ENCODE results near the gene ETNK2.

The ETNK2 gene

GRCh38 chr1:204174958-204175357 is 23.1 kb upstream of the ETNK2 start:
- DNase-seq: no peak

GRCh38 chr1:204172404-204173029 is 20.7 kb upstream of the ETNK2 start:
- DNase-seq: no peak

- DNase-seq: peak; percentile 49 to 72
These were observed 19.9 kb upstream of the ETNK2 start for GRCh38 chr1:204171751-204172178.

GRCh38 chr1:204170494-204171155 is 18.8 kb upstream of the ETNK2 start:
- DNase-seq: no peak

- no peak for DNase-seq
These were observed 18.0 kb upstream of the ETNK2 start for GRCh38 chr1:204169858-204170257.

- DNase-seq: no peak
These were observed 15.9 kb upstream of the ETNK2 start for GRCh38 chr1:204167730-204168129.

GRCh38 chr1:204166219-204166618 is 14.4 kb upstream of the ETNK2 start, which contains the start of gene REN:
REN (minus strand) TSS chr1:204166337; CDS start chr1:204166293, 44 bp downstream.
- no peak for DNase-seq

- peak; percentile 74 to 77 for DNase-seq
These were observed 10.7 kb upstream of the ETNK2 start for GRCh38 chr1:204162494-204163074.

GRCh38 chr1:204161609-204162493 is 10.0 kb upstream of the ETNK2 start:
- no peak for DNase-seq

- DNase-seq: peak; percentile 54 to 89
These were observed 6.1 kb upstream of the ETNK2 start for GRCh38 chr1:204157962-204158361.

GRCh38 chr1:204155881-204156280 is 4.0 kb upstream of the ETNK2 start:
- DNase-seq: no peak

GRCh38 chr1:204154568-204155255 is 2.9 kb upstream of the ETNK2 start:
- no peak for DNase-seq

GRCh38 chr1:204153667-204154066 is 1.8 kb upstream of the ETNK2 start:
- no peak for DNase-seq

GRCh38 chr1:204152310-204153044 is 633 bp upstream of the ETNK2 start:
- no peak for DNase-seq

GRCh38 chr1:204150702-204151551 is 917 bp downstream of the ETNK2 start:
- no peak for DNase-seq

- no peak for DNase-seq
These were observed 1.9 kb downstream of the ETNK2 start for GRCh38 chr1:204149635-204150565.

- DNase-seq: no peak
These were observed 2.7 kb downstream of the ETNK2 start for GRCh38 chr1:204149107-204149506.

- DNase-seq: no peak
These were observed 4.1 kb downstream of the ETNK2 start for GRCh38 chr1:204147406-204148383.
